K562 (cell line): ENCODE measurements around the gene GMPR. TPM values are rescaled to one million over a fixed set of nuclear protein-coding genes. Genes with fewer than 3 reads are reported as not detected.
A peak's percentile ranks its signal among the peaks of the same experiment; 100 is the strongest.

Experiments used
- CBFB ChIP-seq: sonication (generic); formaldehyde crosslinking; IDR thresholded peaks from 2 replicates; pipeline ENCODE4 v1.4.0; 2020; ENCODE audit warnings: mild to moderate bottlenecking, missing genetic modification reagents
- CBX3 ChIP-seq, 2 experiments: IDR thresholded peaks; 1 replicate in 1 of 2; 2 replicates in 1 of 2; pipeline ENCODE4 v1.6.1; 2012; ENCODE audit warnings: inconsistent platforms in 2 of 2, low read length in 2 of 2, borderline replicate concordance in 1 of 2, control low read depth in 1 of 2
- ESRRA ChIP-seq: fragments of 450-650 bp; IDR thresholded peaks from 2 replicates; pipeline ENCODE4 v1.6.1; 2014; ENCODE audit warnings: low read depth, mild to moderate bottlenecking, moderate library complexity, borderline replicate concordance
- HLTF ChIP-seq: fragments of 450-650 bp; IDR thresholded peaks from 2 replicates; pipeline ENCODE4 v1.6.1; 2016
- L3MBTL2 ChIP-seq: fragments of 450-650 bp; IDR thresholded peaks from 2 replicates; pipeline ENCODE4 v1.6.1; 2016; ENCODE audit warnings: mild to moderate bottlenecking, moderate library complexity
- LCOR ChIP-seq: sonication (generic); formaldehyde crosslinking; IDR thresholded peaks from 2 replicates; pipeline ENCODE4 v1.8.0; 2022; ENCODE audit warnings: mild to moderate bottlenecking, missing genetic modification reagents
- MYNN ChIP-seq, 2 experiments: sonication (generic); formaldehyde crosslinking in 1 of 2; IDR thresholded peaks; 2 replicates each; pipeline versions ENCODE4 v1.5.0 to v1.6.1; 2016 to 2020; ENCODE audit warnings: antibody characterized with exemption in 1 of 2, missing genetic modification reagents in 1 of 2
- NELFE ChIP-seq: IDR thresholded peaks from 2 replicates; pipeline ENCODE4 v1.6.1; 2011; ENCODE audit warnings: mild to moderate bottlenecking; ENCODE audit not compliant: insufficient read depth, insufficient read length
- RBM17 ChIP-seq: fragments of 200-400 bp; formaldehyde crosslinking; IDR thresholded peaks from 2 replicates; pipeline ENCODE4 v1.6.1; 2017; ENCODE audit warnings: low read depth, mild to moderate bottlenecking, low read length, borderline replicate concordance
- SIRT6 ChIP-seq: IDR thresholded peaks from one replicate; pipeline ENCODE4 v1.6.1; 2012; ENCODE audit warnings: low read depth, mild to moderate bottlenecking, control low read depth, inconsistent platforms, low read length, moderate library complexity
- ZEB2 ChIP-seq: fragments of 450-650 bp; IDR thresholded peaks from 2 replicates; pipeline ENCODE4 v1.6.1; 2016
- ZKSCAN1 ChIP-seq: fragments of 150-350 bp; IDR thresholded peaks from 2 replicates; pipeline ENCODE4 v1.6.1; 2016; ENCODE audit warnings: low read depth, low read length
- polyA plus RNA-seq, 8 experiments: library from polyadenylated mRNA; depleted of rRNA in 4 of 8; stranded (reverse) in 5 of 8; unstranded in 3 of 8; fragments of >200 nt; fragmentation: Nextera tagmentation in 2 of 8; fragmentation: Illumina TruSeq in 1 of 8; extraction: Ambion mirVana in 2 of 8; extraction: Trizol in 1 of 8; gene quantifications; 2 replicates each; pipeline versions ENCODE4 v1.2.1 to v1.2.3, GENCODE V29; 2011 to 2014; ENCODE audit warnings: inconsistent platforms in 1 of 8, missing spikeins in 1 of 8
- total RNA-seq, 7 experiments: library from RNA; depleted of rRNA in 6 of 7; stranded (reverse); fragments of >200 nt in 6 of 7; fragmentation: Illumina TruSeq in 2 of 7; extraction: Trizol in 2 of 7; gene quantifications; 2 replicates each; pipeline versions ENCODE4 v1.2.1 to v1.2.3, GENCODE V29; 2011 to 2021; ENCODE audit warnings: low replicate concordance in 1 of 7
- TF ChIP-seq, protein P1 (sequence below), 2 experiments: fragments of 450-650 bp; IDR thresholded peaks; 2 replicates each; pipeline ENCODE4 v1.6.1; 2018; ENCODE audit warnings: mild to moderate bottlenecking in 2 of 2, low read depth in 1 of 2; ENCODE audit not compliant: partially characterized antibody in 2 of 2
- TF ChIP-seq, protein P2 (sequence below), 2 experiments: fragments of 150-350 bp in 1 of 2; IDR thresholded peaks; 2 replicates each; pipeline ENCODE4 v1.6.1; 2012 to 2016; ENCODE audit warnings: low read depth in 2 of 2, low read length in 2 of 2, mild to moderate bottlenecking in 1 of 2, moderate library complexity in 1 of 2
- TF ChIP-seq, protein P3 (sequence below): fragments of 250-450 bp; sonication (Bioruptor Pico); IDR thresholded peaks from 2 replicates; pipeline ENCODE4 v1.5.0; 2021; ENCODE audit warnings: mild to moderate bottlenecking, moderate library complexity

Gene GMPR
- total and polyA plus RNA-seq, 9 of the 15 experiments (the other 6 are each of a cell fraction or from before 2014, with no cell fraction given): 34.6 to 83.7 (median 49.8) TPM

- TF ChIP-seq, protein P1, sequence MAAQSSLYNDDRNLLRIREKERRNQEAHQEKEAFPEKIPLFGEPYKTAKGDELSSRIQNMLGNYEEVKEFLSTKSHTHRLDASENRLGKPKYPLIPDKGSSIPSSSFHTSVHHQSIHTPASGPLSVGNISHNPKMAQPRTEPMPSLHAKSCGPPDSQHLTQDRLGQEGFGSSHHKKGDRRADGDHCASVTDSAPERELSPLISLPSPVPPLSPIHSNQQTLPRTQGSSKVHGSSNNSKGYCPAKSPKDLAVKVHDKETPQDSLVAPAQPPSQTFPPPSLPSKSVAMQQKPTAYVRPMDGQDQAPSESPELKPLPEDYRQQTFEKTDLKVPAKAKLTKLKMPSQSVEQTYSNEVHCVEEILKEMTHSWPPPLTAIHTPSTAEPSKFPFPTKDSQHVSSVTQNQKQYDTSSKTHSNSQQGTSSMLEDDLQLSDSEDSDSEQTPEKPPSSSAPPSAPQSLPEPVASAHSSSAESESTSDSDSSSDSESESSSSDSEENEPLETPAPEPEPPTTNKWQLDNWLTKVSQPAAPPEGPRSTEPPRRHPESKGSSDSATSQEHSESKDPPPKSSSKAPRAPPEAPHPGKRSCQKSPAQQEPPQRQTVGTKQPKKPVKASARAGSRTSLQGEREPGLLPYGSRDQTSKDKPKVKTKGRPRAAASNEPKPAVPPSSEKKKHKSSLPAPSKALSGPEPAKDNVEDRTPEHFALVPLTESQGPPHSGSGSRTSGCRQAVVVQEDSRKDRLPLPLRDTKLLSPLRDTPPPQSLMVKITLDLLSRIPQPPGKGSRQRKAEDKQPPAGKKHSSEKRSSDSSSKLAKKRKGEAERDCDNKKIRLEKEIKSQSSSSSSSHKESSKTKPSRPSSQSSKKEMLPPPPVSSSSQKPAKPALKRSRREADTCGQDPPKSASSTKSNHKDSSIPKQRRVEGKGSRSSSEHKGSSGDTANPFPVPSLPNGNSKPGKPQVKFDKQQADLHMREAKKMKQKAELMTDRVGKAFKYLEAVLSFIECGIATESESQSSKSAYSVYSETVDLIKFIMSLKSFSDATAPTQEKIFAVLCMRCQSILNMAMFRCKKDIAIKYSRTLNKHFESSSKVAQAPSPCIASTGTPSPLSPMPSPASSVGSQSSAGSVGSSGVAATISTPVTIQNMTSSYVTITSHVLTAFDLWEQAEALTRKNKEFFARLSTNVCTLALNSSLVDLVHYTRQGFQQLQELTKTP (IDR thresholded peaks at IDR 0.05; ENCODE audit: low read depth in 1 of 2, partially characterized antibody in 2 of 2): no peak
- no peak for TF ChIP-seq SIRT6
- TF ChIP-seq CBX3 (IDR thresholded peaks at IDR 0.05; ENCODE audit: borderline replicate concordance in 1 of 2, low read length in 2 of 2): 0 out of 3 replicates have a peak, but pooled peaks of 1 of the 2 experiments have one; percentile 77
- peak; percentile 61 for TF ChIP-seq L3MBTL2
- TF ChIP-seq LCOR: peak; percentile 85; the same call in 1 of the 2 replicates
- no peak for TF ChIP-seq HLTF
- TF ChIP-seq, protein P2, sequence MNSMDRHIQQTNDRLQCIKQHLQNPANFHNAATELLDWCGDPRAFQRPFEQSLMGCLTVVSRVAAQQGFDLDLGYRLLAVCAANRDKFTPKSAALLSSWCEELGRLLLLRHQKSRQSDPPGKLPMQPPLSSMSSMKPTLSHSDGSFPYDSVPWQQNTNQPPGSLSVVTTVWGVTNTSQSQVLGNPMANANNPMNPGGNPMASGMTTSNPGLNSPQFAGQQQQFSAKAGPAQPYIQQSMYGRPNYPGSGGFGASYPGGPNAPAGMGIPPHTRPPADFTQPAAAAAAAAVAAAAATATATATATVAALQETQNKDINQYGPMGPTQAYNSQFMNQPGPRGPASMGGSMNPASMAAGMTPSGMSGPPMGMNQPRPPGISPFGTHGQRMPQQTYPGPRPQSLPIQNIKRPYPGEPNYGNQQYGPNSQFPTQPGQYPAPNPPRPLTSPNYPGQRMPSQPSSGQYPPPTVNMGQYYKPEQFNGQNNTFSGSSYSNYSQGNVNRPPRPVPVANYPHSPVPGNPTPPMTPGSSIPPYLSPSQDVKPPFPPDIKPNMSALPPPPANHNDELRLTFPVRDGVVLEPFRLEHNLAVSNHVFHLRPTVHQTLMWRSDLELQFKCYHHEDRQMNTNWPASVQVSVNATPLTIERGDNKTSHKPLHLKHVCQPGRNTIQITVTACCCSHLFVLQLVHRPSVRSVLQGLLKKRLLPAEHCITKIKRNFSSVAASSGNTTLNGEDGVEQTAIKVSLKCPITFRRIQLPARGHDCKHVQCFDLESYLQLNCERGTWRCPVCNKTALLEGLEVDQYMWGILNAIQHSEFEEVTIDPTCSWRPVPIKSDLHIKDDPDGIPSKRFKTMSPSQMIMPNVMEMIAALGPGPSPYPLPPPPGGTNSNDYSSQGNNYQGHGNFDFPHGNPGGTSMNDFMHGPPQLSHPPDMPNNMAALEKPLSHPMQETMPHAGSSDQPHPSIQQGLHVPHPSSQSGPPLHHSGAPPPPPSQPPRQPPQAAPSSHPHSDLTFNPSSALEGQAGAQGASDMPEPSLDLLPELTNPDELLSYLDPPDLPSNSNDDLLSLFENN (IDR thresholded peaks at IDR 0.05; ENCODE audit: low read depth in 2 of 2, low read length in 2 of 2): peak in 1 of 2 experiments; percentile 74; a peak in 2 of 4 replicates
- peak; percentile 84 for TF ChIP-seq CBFB
- 0 out of 2 replicates have a peak, but pooled peaks have one; percentile 43 for TF ChIP-seq ESRRA
- 0 out of 2 replicates have a peak, but pooled peaks have one; percentile 7 for TF ChIP-seq ZKSCAN1
- TF ChIP-seq, protein P3, sequence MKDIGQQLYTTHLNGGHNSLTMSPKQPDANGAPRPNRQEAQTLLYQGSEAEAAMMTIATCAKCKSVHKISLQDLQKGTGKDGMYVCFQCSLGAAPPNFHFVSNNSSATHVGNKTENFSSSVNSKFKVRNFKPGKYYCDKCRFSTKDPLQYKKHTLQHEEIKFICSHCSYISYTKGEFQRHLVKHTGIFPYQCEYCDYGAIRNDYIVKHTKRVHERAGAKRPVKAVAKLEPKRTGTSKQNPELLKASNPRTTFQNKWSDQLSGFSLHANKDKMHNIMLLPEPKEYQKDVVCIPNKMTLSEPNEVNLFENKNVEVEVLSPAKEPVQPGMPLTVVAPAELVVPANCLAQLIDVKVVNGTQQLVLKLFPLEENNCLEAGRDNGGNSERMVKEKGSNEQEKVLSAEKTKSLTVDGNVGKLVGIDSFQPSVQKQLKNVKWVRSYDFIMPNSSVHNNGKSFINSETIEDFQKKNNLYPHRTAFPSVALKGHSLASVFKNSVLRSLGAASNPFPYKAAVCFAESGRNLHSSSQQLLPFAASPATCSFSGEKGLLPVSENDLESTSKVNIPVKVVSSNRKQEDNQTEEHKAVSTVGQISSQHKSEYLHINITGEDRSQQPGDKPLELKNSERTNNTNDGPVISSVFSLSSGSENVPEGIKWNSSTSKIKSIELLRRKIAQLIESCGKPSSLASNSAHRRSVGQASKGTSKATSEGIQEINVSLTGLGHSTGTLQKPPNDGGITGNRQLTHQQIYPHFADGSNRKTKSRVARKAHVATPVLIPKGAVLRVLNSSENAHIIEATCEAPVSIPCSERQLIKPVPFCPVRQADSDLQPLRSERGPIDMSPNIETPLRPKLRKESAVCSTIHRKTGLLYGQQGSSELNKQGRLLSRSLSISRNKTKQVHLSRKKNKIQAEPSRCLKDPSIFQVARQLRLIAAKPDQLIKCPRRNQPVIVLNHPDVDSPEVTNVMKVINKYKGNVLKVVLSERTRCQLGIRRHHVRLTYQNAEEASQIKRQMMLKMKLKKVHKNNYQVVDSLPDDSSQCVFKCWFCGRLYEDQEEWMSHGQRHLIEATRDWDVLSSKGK (CRISPR knock-in tag): no peak
- TF ChIP-seq RBM17: no peak
- TF ChIP-seq ZEB2: peak; percentile 54; the same call in 1 of the 2 replicates
- TF ChIP-seq NELFE: no peak
- TF ChIP-seq MYNN (IDR thresholded peaks at IDR 0.05): 0 out of 2 replicates have a peak, but pooled peaks have one; percentile 59
- TF ChIP-seq MYNN (CRISPR knock-in tag; IDR thresholded peaks at IDR 0.05): no peak
These were observed 39.0 kb downstream of the GMPR start (continued) for GRCh38 chr6:16277101-16277981.
